Activated T-helper 1 cell treated with anti-CD3 and anti-CD28 coated beads, Interleukin-12 subunit alpha, Interleukin-12 subunit beta, Interleukin-2, Interleukin-4 antibody, amounts not matched to agents 30 ng/mL and 10 ng/mL and 1 ng/mL, durations not matched to agents 14 hours and 24 hours and 36 hours (primary cell): Measurements from ENCODE around the gene PEA15. TPM values are rescaled to one million over a fixed set of nuclear protein-coding genes. Genes with fewer than 3 reads are reported as not detected.

ENCODE experiments used
- DNase-seq: peaks from one replicate; pipeline ENCODE4 v3.0.0; 2021; ENCODE audit warnings: low spot score
- H3K27ac Mint-ChIP-seq: one replicate; pipeline ENCODE4 v1.8.0; 2021; ENCODE audit warnings: mild to moderate bottlenecking, mixed read lengths
- H3K27me3 Mint-ChIP-seq: one replicate; pipeline ENCODE4 v1.8.0; 2022; ENCODE audit warnings: mild to moderate bottlenecking, moderate library complexity, mixed read lengths; ENCODE audit not compliant: insufficient read depth
- H3K36me3 Mint-ChIP-seq: one replicate; pipeline ENCODE4 v1.8.0; 2021; ENCODE audit warnings: low read depth, mixed read lengths
- H3K4me1 Mint-ChIP-seq: one replicate; pipeline ENCODE4 v1.8.0; 2021; ENCODE audit warnings: low read depth, mixed read lengths
- H3K4me3 Mint-ChIP-seq: one replicate; pipeline ENCODE4 v1.8.0; 2021; ENCODE audit warnings: mild to moderate bottlenecking, moderate library complexity, mixed read lengths
- H3K9me3 Mint-ChIP-seq: one replicate; pipeline ENCODE4 v1.8.0; 2021; ENCODE audit warnings: mixed read lengths
- intact Hi-C: fragments of 100-400 bp; cut with micrococcal nuclease; formaldehyde crosslinking; loops from one replicate; pipeline ENCODE4 v1.15.1; 2024
- total RNA-seq: library from RNA; stranded (reverse); gene quantifications from 2 replicates; pipeline ENCODE4 v1.2.3, GENCODE V29; 2022

PEA15 gene
- 71.2 and 71.3 TPM in 2 replicates for total RNA-seq

DNA sequence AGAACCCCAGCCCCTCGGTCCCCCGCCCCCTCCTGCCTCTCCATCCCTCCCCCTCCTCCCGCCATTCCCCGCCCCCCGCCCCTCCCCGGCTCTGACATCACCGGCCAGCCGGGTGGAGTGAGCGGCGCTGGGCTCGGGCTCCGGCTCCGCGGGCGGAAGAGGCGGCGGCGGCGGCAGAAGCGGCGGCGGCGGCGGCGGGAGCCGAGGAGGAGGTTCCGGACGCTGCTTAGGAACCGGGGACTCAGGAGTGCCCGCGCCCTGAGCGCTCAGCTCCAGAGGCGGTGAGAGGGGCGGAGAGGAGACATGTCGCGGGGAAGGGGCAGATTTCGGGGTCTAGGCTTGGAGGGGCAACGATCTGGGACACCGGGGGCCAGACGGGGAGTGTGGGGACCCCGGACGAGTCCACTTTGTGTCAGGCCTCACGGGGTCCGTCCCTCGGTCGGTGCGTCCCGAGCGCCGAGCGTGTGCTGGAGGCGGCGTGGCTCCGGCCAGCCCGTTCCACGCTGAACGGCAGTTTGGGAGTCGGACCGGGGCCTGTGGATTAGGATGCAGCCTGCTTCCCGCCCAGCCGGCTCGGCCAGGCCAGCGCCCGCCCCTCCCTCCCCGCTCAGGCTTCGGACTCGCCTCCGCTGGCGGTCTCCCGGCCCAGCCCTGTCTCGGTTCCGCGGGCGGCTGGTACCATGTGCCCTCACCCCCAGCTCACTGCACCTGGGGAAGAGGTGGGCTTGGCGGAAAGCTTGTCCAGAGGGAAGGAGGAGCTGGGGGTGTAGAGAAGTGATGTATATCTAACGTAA, at the start of gene PEA15:
Gene PEA15, plus strand, starts transcription at position 143 of the 794 bp plus-strand sequence. CDS start 6,161 bp downstream, outside the sequence.
- H3K4me1 Mint-ChIP-seq: peaks cover 48% of the 10 kb centered on the region
- DNase-seq: peak; percentile 69
- H3K9me3 Mint-ChIP-seq: no peaks in the 10 kb centered on the region
- peak within 1 kb of the TSS; percentile 87 for H3K27ac Mint-ChIP-seq
- intact Hi-C loops: loop anchor here (1.0 kb wide), 5 partner anchors 12 to 107 kb away; partner anchors contain the start of genes IGSF8 and PEX19
- peak within 1 kb of the TSS; percentile 85 for H3K4me3 Mint-ChIP-seq
- no peaks in the 10 kb centered on the region for H3K27me3 Mint-ChIP-seq
- H3K36me3 Mint-ChIP-seq: peaks cover 15% of the 10 kb centered on the region

- no peak for DNase-seq
- intact Hi-C loops: no loop called here
- no peaks in the 10 kb centered on the region for H3K4me1 Mint-ChIP-seq
- H3K27ac Mint-ChIP-seq: no peak overlapping the region
- no peak overlapping the region for H3K4me3 Mint-ChIP-seq
- no peaks in the 10 kb centered on the region for H3K9me3 Mint-ChIP-seq
- no peaks in the 10 kb centered on the region for H3K36me3 Mint-ChIP-seq
- H3K27me3 Mint-ChIP-seq: peaks cover 9% of the 10 kb centered on the region
Observed at GRCh38 chr1:160156361-160156760, 48.8 kb upstream of the PEA15 start.

DNA sequence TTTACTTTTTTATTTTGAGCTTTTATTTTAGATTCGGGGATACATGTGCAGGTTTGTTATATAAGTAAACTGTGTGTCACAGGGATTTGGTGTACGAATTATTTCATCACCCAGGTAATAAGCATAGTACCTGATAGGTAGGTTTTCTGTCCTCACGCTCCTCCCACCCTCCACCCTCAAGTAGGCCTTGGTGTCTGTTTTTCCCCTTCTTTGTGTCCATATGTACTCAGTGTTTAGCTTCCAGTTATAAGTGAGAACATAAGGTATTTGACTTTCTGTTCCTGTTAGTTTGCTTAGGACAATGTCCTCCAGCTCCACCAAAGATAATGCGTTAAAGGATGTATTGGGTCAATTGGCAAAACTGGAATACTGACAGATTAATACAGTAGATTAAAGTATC, 48.0 kb upstream of the PEA15 start:
- no peak overlapping the region for H3K4me3 Mint-ChIP-seq
- H3K27me3 Mint-ChIP-seq: peaks cover 12% of the 10 kb centered on the region
- intact Hi-C loops: no loop called here

GRCh38 chr1:160158031-160158430, 47.2 kb upstream of the PEA15 start:
- H3K36me3 Mint-ChIP-seq: no peaks in the 10 kb centered on the region
- no peak for DNase-seq
- H3K9me3 Mint-ChIP-seq: no peaks in the 10 kb centered on the region
- H3K4me3 Mint-ChIP-seq: no peak overlapping the region
- no peaks in the 10 kb centered on the region for H3K4me1 Mint-ChIP-seq
- no peak overlapping the region for H3K27ac Mint-ChIP-seq
- intact Hi-C loops: no loop called here
- peaks cover 12% of the 10 kb centered on the region for H3K27me3 Mint-ChIP-seq

More for the DNA sequence above, 48.0 kb upstream of the PEA15 start:
- Mint-ChIP-seq H3K9me3 (no peaks in the 10 kb centered on the region), H3K4me1 (no peaks in the 10 kb centered on the region), H3K27ac (no peak overlapping the region), H3K36me3 (no peaks in the 10 kb centered on the region)
- no peak for DNase-seq

DNA sequence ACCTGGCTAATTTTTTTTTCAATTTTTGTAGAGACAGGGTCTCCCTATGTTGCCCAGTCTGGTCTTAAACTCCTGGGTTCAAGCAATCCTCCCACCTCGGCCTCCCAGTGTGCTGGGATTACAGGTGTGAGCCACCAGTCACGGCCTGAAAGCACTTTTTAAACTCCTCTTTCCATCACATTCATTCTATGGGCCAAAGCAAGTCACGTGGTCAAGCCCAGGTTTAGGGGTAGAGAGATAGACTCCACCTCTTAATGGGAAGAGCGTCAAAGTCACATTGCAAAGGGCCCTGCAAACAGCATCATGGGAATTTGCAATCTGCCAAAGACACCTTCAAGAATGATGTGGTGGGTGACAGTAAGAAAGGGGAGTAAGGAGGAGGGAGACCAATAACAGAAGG, 46.6 kb upstream of the PEA15 start:
- no peak overlapping the region for H3K4me3 Mint-ChIP-seq
- no peaks in the 10 kb centered on the region for H3K36me3 Mint-ChIP-seq
- no peak overlapping the region for H3K27ac Mint-ChIP-seq
- no peaks in the 10 kb centered on the region for H3K9me3 Mint-ChIP-seq
- peaks cover 17% of the 10 kb centered on the region for H3K27me3 Mint-ChIP-seq
- no peak for DNase-seq
- intact Hi-C loops: no loop called here
- H3K4me1 Mint-ChIP-seq: no peaks in the 10 kb centered on the region

DNA sequence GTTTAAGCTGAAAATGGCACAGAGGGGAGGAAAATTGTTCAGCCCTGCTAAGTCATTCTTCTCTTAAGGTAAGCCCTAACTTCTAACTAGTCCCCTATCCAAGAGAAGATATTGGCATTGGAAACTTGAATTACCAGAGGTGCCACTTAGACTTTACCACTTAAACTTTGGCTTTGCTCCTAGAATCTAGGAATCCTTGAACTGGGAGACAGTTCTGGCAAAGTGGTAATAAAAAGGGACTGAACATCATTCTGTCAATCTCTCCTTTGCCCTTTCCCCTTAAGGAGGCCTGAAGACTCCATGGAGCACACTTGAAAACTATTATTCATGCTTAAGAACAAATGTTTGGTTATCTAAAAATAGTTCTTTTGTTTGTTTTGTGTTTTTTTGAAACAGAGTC, 45.3 kb upstream of the PEA15 start:
- DNase-seq: no peak
- H3K27ac Mint-ChIP-seq: no peak overlapping the region
- H3K9me3 Mint-ChIP-seq: no peaks in the 10 kb centered on the region

GRCh38 chr1:160161965-160162705, 43.0 kb upstream of the PEA15 start:
- no peaks in the 10 kb centered on the region for H3K4me1 Mint-ChIP-seq
- no peak overlapping the region for H3K4me3 Mint-ChIP-seq
- no peak overlapping the region for H3K27ac Mint-ChIP-seq
- H3K27me3 Mint-ChIP-seq: peaks cover 29% of the 10 kb centered on the region
- intact Hi-C loops: no loop called here
- H3K9me3 Mint-ChIP-seq: no peaks in the 10 kb centered on the region
- no peaks in the 10 kb centered on the region for H3K36me3 Mint-ChIP-seq
- DNase-seq: no peak

More for the DNA sequence above, 45.3 kb upstream of the PEA15 start:
- Mint-ChIP-seq H3K4me1 (no peaks in the 10 kb centered on the region), H3K36me3 (no peaks in the 10 kb centered on the region), H3K27me3 (peaks cover 24% of the 10 kb centered on the region), H3K4me3 (no peak overlapping the region)
- intact Hi-C loops: no loop called here

- no peaks in the 10 kb centered on the region for H3K9me3 Mint-ChIP-seq
- H3K4me3 Mint-ChIP-seq: no peak overlapping the region
- no peaks in the 10 kb centered on the region for H3K36me3 Mint-ChIP-seq
- no peak overlapping the region for H3K27ac Mint-ChIP-seq
- H3K27me3 Mint-ChIP-seq: peaks cover 28% of the 10 kb centered on the region
- intact Hi-C loops: no loop called here
- DNase-seq: no peak
- no peaks in the 10 kb centered on the region for H3K4me1 Mint-ChIP-seq
Observed at GRCh38 chr1:160162931-160163330, 42.3 kb upstream of the PEA15 start.

- H3K4me1 Mint-ChIP-seq: no peaks in the 10 kb centered on the region
- no peaks in the 10 kb centered on the region for H3K9me3 Mint-ChIP-seq
- no peaks in the 10 kb centered on the region for H3K36me3 Mint-ChIP-seq
- no peak for DNase-seq
- intact Hi-C loops: no loop called here
- H3K27ac Mint-ChIP-seq: no peak overlapping the region
- H3K27me3 Mint-ChIP-seq: peaks cover 29% of the 10 kb centered on the region
- H3K4me3 Mint-ChIP-seq: no peak overlapping the region
Observed at GRCh38 chr1:160163615-160164014, 41.6 kb upstream of the PEA15 start.

DNA sequence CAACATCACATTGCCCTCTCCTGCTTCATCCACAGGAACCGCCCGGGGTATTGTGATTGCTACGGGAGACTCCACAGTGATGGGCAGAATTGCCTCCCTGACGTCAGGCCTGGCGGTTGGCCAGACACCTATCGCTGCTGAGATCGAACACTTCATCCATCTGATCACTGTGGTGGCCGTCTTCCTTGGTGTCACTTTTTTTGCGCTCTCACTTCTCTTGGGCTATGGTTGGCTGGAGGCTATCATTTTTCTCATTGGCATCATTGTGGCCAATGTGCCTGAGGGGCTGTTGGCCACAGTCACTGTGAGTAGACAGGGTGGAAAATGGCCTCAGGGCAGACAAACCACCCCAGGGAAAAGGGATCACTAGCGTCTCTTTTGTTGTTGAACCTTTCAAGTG, 41.1 kb upstream of the PEA15 start:
- no peak overlapping the region for H3K4me3 Mint-ChIP-seq
- no peaks in the 10 kb centered on the region for H3K36me3 Mint-ChIP-seq
- H3K27ac Mint-ChIP-seq: no peak overlapping the region
- H3K27me3 Mint-ChIP-seq: peaks cover 31% of the 10 kb centered on the region
- no peaks in the 10 kb centered on the region for H3K4me1 Mint-ChIP-seq
- DNase-seq: no peak
- H3K9me3 Mint-ChIP-seq: no peaks in the 10 kb centered on the region
- intact Hi-C loops: no loop called here

- Mint-ChIP-seq H3K4me1 (peaks cover 8% of the 10 kb centered on the region), H3K4me3 (no peak overlapping the region), H3K9me3 (no peaks in the 10 kb centered on the region), H3K27ac (no peak overlapping the region), H3K36me3 (no peaks in the 10 kb centered on the region), H3K27me3 (peaks cover 33% of the 10 kb centered on the region)
- intact Hi-C loops: no loop called here
- no peak for DNase-seq
Observed at GRCh38 chr1:160166166-160166868, 38.9 kb upstream of the PEA15 start.

DNA sequence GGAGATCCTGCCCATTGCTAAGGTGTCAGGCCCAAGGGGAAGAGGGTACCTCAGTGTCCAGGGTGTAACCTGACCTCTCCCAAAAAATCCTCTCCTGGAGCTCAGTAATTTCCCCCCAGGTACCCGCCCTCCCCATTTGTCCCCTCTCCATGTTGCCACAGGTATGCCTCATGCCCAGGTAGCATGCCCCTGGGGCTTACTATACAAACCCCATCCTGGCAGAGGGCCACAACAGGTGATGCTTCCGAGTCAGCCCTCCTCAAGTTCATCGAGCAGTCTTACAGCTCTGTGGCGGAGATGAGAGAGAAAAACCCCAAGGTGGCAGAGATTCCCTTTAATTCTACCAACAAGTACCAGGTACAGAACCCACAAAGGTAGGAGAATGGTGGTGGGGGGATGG, 38.1 kb upstream of the PEA15 start:
- Mint-ChIP-seq H3K27ac (no peak overlapping the region), H3K4me3 (no peak overlapping the region), H3K4me1 (peaks cover 8% of the 10 kb centered on the region), H3K36me3 (no peaks in the 10 kb centered on the region), H3K27me3 (peaks cover 32% of the 10 kb centered on the region), H3K9me3 (no peaks in the 10 kb centered on the region)
- intact Hi-C loops: no loop called here
- DNase-seq: no peak

GRCh38 chr1:160167580-160167979, 37.6 kb upstream of the PEA15 start:
- no peak for DNase-seq
- H3K4me3 Mint-ChIP-seq: no peak overlapping the region
- intact Hi-C loops: no loop called here
- H3K27me3 Mint-ChIP-seq: peaks cover 33% of the 10 kb centered on the region
- no peaks in the 10 kb centered on the region for H3K36me3 Mint-ChIP-seq
- no peak overlapping the region for H3K27ac Mint-ChIP-seq
- no peaks in the 10 kb centered on the region for H3K9me3 Mint-ChIP-seq
- H3K4me1 Mint-ChIP-seq: peaks cover 8% of the 10 kb centered on the region
